D721Med (cell line): ENCODE results near the gene SLC22A31.

Experiments used
- DNase-seq: peaks from one replicate; pipeline ENCODE4 v3.0.0; 2011; ENCODE audit warnings: low spot score; ENCODE audit not compliant: insufficient read length
- FAIRE-seq: peaks from 2 replicates; lab custom pipeline; 2011; peaks lifted over from hg19 to GRCh38; lab: Jason Lieb, UNC
- TF ChIP-seq, protein P1 (sequence below): IDR thresholded peaks from 2 replicates; pipeline ENCODE4 v1.5.1; 2012; ENCODE audit warnings: mild to moderate bottlenecking, control low read depth; ENCODE audit not compliant: insufficient read depth; ENCODE audit errors: missing control alignments

The SLC22A31 gene

DNA sequence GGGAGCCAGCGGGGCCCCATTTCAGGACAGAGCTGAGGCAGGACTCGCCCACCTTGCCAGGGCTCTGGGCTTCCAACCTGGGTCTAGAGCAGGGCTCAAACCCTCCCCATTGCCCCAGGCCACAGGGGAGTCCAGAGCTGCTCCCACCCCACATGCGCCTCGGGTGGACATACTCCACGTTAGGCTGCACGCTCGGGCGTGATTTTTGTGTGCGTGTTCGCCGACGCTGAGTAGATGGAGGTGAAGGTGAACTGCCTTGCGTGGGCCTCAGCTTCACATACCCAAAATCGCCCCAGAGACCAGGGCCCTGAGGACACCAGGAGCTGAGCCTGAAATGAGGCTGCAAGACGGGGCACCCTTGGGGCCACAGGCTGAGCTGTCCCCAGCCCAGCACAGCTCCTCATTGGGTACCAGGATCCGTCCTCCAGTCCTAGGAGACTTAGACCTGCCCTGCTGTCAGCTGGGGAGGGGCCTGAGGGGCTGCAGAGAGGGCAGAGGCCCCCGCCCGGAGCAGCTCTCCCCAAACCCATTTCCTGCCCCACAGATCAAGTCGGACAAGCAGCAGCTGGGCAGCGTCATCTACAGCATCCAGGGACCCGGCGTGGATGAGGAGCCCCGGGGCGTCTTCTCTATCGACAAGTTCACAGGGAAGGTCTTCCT is 20.6 kb downstream of the SLC22A31 start:
- TF ChIP-seq, protein P1, sequence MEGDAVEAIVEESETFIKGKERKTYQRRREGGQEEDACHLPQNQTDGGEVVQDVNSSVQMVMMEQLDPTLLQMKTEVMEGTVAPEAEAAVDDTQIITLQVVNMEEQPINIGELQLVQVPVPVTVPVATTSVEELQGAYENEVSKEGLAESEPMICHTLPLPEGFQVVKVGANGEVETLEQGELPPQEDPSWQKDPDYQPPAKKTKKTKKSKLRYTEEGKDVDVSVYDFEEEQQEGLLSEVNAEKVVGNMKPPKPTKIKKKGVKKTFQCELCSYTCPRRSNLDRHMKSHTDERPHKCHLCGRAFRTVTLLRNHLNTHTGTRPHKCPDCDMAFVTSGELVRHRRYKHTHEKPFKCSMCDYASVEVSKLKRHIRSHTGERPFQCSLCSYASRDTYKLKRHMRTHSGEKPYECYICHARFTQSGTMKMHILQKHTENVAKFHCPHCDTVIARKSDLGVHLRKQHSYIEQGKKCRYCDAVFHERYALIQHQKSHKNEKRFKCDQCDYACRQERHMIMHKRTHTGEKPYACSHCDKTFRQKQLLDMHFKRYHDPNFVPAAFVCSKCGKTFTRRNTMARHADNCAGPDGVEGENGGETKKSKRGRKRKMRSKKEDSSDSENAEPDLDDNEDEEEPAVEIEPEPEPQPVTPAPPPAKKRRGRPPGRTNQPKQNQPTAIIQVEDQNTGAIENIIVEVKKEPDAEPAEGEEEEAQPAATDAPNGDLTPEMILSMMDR = no peak
- no peak for DNase-seq
- FAIRE-seq = no peak

DNA sequence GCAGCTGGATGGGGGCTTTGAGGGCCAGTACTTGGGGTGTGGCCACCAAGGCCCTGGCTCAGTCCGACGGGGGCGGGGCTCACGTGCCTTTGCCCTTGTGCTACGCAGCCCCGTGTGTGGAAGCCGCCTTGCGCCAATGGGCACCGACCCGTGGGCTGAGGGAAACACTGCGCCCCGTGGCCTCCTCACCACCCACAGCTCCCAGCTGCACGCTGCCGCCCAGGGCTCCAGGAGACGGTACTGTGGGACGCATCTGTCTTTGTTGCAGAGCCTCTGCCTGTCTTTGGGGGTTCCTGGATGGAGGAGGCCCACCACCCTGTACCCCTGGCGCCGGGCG is 21.2 kb downstream of the SLC22A31 start:
- no peak for FAIRE-seq
- TF ChIP-seq, protein P1 = no peak
- DNase-seq = no peak

DNA sequence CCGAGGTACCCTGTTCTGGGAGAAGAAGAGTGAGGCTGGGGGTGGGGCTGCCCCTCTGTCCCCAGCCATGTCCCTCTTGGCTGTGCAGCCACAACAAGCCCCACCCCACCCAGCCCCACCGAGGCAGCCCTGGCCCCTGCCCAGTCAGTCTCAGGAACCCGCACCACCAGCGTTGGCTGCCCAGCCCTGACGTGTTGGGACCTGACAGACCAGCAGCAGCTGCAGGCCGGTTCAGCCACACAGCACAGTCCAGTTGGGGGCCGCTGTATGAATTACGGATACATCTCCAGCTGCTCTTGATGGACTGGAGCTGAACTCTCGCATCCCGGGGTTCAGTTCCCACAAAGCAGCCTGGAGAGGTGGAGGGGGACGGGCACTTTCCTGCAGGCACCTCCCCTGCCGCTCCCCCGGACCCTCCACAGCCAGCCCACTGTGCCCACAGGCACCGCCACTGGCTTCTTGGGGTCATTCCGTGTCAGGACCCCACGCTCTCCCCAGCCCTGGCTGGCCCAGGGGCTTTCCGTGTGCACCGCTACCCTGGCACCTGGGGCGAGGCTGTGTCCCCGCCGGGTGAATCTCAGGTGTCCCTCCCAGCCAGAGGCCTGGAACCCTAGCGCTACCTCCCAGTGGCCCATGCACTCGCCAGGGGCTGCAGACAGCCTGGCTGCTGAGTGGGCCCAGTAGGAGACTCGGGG is 21.7 kb downstream of the SLC22A31 start:
- FAIRE-seq (no peak), DNase-seq (no peak)
- TF ChIP-seq, protein P1 = no peak

DNA sequence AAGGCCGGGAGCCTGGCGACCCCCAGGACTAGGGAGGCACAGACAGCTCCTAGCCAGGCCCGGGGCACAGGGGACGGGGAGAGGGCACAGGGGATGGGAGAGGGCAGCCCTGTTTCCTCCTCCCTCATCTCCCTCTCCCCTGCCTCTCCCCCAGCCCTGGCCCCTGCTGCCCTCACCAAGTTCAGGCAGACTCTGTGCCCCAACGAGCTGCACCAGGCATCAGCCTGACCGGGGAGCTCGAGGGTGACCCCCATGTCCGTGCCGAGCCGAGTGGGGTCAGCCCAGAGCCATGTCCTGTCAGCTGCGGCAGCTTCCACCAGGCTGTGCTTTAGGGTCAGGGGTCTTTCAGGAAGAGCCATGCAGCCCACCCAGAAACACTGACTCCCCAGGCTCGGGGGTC is 22.8 kb downstream of the SLC22A31 start:
- DNase-seq (no peak), FAIRE-seq (no peak)
- TF ChIP-seq, protein P1 = no peak

DNA sequence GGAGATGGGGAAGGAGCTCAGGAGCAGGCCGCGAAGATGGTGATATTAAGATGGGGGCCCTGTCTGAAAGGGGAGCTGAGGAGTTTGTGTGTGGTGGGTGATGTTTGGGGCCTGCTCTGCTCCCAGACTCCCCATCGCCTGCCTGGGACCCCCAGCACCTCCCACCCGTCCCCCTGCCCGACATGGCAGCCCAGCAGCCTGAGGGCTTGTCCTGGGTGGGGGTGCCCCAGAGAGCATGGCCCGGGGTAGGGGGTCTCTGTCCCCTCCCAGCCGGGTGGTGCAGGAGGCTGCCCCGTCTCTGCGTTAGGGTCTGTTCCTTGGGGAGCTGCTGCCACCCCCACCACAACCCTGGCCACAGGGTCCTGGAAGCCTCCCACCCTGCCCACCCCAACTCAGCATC is 23.6 kb downstream of the SLC22A31 start:
- DNase-seq = no peak
- TF ChIP-seq, protein P1 = no peak
- FAIRE-seq = no peak

DNA sequence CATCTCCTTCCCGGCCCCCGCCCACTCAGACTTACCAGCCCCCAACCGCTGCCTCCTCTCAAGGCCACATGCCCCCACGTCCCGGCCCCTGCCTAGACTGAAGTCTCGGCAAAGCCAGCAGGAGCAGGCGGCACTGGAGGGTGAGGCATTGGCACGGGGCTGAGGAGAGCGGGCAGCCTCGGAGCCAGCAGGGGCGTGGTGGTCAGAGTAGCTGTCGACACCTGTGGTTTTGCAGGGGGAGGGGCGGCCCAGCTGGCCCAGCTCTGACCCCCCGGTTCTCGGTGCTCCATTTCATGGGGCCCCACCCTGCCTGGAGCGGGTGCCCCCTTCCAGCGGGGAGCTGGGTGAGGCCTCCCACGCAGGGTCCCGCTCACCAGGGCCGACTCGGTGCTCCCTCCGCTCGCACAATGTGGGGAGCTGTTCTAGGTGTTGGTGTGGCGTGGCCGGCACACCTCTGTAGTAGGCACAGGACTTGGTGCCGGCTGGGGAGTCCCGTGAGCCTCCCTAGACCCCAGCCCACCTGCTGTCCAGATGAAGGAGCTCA is 24.1 kb downstream of the SLC22A31 start:
- no peak for FAIRE-seq
- no peak for DNase-seq
- TF ChIP-seq, protein P1 = no peak
